Measurements from ENCODE around the gene ZC3H7B. TPM values are rescaled to one million over a fixed set of nuclear protein-coding genes. Genes with fewer than 3 reads are reported as not detected.

ZC3H7B gene
- total RNA-seq, 1 donor from 2014 or later = 83.4 TPM

DNA sequence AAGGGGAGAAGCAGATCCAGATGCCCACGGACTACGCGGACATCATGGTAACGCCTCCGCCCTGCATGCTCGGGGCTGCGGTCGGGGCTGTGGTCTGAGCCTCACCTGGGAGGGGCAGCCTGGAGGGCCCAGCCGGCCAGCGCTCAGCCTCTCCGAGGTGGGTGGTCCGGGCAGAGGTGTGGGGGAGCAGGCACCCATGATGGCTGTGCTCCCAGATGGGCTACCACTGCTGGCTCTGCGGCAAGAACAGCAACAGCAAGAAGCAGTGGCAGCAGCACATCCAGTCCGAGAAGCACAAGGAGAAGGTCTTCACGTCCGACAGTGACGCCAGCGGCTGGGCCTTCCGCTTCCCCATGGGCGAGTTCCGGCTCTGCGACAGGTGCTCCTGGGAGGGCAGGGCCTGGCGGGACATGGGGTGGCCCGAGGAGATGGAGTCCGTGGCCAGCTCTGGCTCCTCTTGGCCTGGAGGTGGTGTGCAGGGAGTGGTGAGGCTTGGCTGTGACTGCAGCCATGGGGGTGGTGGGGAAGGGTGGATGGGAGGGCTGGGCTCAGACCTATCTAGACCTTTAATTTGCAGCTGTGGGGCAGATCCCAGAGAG, 55.2 kb downstream of the ZC3H7B start:
- Mint-ChIP-seq H3K9me3 (ENCODE audit: low read depth) (no peaks in the 10 kb centered on the region), H3K27ac (no peak overlapping the region), H3K36me3 (ENCODE audit: insufficient read depth) (peaks cover 15% of the 10 kb centered on the region), H3K4me3 (ENCODE audit: low read depth) (no peak overlapping the region), H3K4me1 (ENCODE audit: low read depth) (peaks cover 14% of the 10 kb centered on the region), H3K27me3 (no peaks in the 10 kb centered on the region)
- TF ChIP-seq, protein P1, sequence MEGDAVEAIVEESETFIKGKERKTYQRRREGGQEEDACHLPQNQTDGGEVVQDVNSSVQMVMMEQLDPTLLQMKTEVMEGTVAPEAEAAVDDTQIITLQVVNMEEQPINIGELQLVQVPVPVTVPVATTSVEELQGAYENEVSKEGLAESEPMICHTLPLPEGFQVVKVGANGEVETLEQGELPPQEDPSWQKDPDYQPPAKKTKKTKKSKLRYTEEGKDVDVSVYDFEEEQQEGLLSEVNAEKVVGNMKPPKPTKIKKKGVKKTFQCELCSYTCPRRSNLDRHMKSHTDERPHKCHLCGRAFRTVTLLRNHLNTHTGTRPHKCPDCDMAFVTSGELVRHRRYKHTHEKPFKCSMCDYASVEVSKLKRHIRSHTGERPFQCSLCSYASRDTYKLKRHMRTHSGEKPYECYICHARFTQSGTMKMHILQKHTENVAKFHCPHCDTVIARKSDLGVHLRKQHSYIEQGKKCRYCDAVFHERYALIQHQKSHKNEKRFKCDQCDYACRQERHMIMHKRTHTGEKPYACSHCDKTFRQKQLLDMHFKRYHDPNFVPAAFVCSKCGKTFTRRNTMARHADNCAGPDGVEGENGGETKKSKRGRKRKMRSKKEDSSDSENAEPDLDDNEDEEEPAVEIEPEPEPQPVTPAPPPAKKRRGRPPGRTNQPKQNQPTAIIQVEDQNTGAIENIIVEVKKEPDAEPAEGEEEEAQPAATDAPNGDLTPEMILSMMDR (IDR thresholded peaks at IDR 0.05; ENCODE audit: unreplicated experiment) = no peak
- DNase-seq (ENCODE audit: low spot score, unreplicated experiment) = no peak

DNA sequence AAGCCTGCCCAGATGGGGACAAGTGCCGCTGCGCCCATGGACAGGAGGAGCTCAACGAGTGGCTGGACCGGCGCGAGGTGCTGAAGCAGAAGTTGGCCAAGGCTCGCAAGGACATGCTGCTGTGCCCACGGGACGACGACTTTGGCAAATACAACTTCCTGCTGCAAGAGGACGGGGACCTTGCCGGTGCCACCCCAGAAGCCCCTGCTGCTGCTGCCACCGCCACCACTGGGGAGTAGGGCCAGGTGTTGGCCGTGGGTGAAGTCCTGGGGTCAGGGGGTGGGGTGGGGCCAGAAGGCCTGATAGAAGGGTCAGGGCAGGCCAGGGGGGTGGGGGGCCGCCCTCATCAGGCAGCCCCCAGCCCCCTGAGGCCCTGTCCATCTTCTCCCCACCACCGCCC, 55.9 kb downstream of the ZC3H7B start:
- no peak overlapping the region for H3K4me3 Mint-ChIP-seq (ENCODE audit: low read depth)
- H3K4me1 Mint-ChIP-seq (ENCODE audit: low read depth) = peaks cover 14% of the 10 kb centered on the region
- no peaks in the 10 kb centered on the region for H3K27me3 Mint-ChIP-seq
- no peaks in the 10 kb centered on the region for H3K9me3 Mint-ChIP-seq (ENCODE audit: low read depth)
- DNase-seq (ENCODE audit: low spot score, unreplicated experiment) = no peak
- peaks cover 12% of the 10 kb centered on the region for H3K36me3 Mint-ChIP-seq (ENCODE audit: insufficient read depth)
- H3K27ac Mint-ChIP-seq = no peak overlapping the region
- TF ChIP-seq, protein P1 (IDR thresholded peaks at IDR 0.05; ENCODE audit: unreplicated experiment) = no peak

DNA sequence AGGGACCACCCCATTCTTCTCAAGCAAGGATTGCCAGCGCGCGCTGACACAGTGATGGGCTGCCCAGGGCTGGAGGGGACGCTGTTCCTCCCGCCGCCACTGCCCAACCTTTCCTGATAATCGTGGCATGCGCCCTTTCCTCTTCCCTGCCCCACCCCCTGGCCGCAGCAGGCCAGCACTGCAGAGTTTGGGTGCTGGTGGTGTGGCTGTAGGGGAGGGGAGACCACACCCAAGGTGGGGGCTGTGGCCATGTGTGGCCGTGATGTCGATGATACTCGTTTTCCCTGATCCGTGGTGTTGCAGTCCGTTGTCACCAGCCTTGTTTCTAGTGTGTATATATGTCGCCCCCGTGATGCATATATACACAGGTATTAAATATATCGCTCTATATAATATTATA, 57.6 kb downstream of the ZC3H7B start:
- no peaks in the 10 kb centered on the region for H3K27me3 Mint-ChIP-seq
- TF ChIP-seq, protein P1 (IDR thresholded peaks at IDR 0.05; ENCODE audit: unreplicated experiment) = no peak
- H3K27ac Mint-ChIP-seq = no peak overlapping the region
- H3K4me3 Mint-ChIP-seq (ENCODE audit: low read depth) = no peak overlapping the region
- H3K9me3 Mint-ChIP-seq (ENCODE audit: low read depth) = no peaks in the 10 kb centered on the region
- H3K36me3 Mint-ChIP-seq (ENCODE audit: insufficient read depth) = peaks cover 10% of the 10 kb centered on the region
- H3K4me1 Mint-ChIP-seq (ENCODE audit: low read depth) = peaks cover 15% of the 10 kb centered on the region
- no peak for DNase-seq (ENCODE audit: low spot score, unreplicated experiment)

DNA sequence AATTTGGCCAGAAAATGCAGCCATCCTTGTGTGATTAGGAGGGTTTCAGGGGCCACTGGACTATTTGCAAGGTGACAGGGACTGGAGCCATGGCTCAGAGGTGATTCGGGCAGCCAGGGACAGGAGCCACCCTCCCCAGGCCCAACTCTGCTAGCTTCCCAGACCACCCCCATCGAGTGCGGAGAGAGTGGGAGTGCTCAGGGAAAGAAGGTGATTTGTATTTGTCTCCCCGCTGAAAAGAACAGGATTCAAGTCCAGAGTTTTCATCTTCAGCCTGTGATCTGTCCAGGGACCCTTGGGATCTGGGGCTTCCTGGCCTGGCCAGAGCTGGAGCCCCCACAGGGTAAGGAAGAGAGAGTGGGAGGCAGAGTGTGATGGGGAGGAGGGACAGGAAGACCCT, 58.1 kb downstream of the ZC3H7B start:
- Mint-ChIP-seq H3K4me3 (ENCODE audit: low read depth) (no peak overlapping the region), H3K36me3 (ENCODE audit: insufficient read depth) (peaks cover 6% of the 10 kb centered on the region), H3K9me3 (ENCODE audit: low read depth) (no peaks in the 10 kb centered on the region), H3K4me1 (ENCODE audit: low read depth) (peaks cover 15% of the 10 kb centered on the region), H3K27me3 (no peaks in the 10 kb centered on the region), H3K27ac (peak overlapping the region; percentile 82)
- DNase-seq (ENCODE audit: low spot score, unreplicated experiment) = no peak
- TF ChIP-seq, protein P1 (IDR thresholded peaks at IDR 0.05; ENCODE audit: unreplicated experiment) = no peak

DNA sequence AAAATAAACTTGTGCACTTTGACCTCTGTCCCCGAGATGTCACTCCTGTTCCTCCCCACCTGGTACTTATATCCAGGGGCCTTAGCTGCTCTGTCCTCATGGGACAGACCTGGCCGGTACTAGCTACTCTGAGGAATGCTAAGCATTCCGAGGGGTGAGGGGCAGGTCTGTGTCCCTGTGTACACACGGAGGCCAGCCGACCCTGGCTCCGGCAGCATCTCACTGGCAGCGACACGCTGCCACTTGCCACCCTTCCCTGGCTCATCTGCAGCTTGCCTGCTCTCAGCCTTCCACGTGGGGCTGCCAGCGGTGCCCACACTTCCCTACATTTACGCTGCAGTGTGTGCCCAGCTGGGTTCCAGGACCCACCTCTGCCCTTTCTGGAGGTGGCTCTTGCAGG, 58.8 kb downstream of the ZC3H7B start:
- no peak overlapping the region for H3K4me3 Mint-ChIP-seq (ENCODE audit: low read depth)
- TF ChIP-seq, protein P1 (IDR thresholded peaks at IDR 0.05; ENCODE audit: unreplicated experiment) = no peak
- no peak overlapping the region for H3K27ac Mint-ChIP-seq
- no peaks in the 10 kb centered on the region for H3K27me3 Mint-ChIP-seq
- peaks cover 15% of the 10 kb centered on the region for H3K4me1 Mint-ChIP-seq (ENCODE audit: low read depth)
- peak; percentile 28 for DNase-seq (ENCODE audit: low spot score, unreplicated experiment)
- H3K36me3 Mint-ChIP-seq (ENCODE audit: insufficient read depth) = peaks cover 3% of the 10 kb centered on the region
- no peaks in the 10 kb centered on the region for H3K9me3 Mint-ChIP-seq (ENCODE audit: low read depth)
